GM18526 (cell line): ENCODE measurements around the gene MYO18A.

Experiments
- POLR2A ChIP-seq: IDR thresholded peaks from 3 replicates; pipeline ENCODE4 v1.6.1; 2011; ENCODE audit not compliant: insufficient read length; ENCODE audit errors: extremely low read depth

Gene MYO18A

DNA sequence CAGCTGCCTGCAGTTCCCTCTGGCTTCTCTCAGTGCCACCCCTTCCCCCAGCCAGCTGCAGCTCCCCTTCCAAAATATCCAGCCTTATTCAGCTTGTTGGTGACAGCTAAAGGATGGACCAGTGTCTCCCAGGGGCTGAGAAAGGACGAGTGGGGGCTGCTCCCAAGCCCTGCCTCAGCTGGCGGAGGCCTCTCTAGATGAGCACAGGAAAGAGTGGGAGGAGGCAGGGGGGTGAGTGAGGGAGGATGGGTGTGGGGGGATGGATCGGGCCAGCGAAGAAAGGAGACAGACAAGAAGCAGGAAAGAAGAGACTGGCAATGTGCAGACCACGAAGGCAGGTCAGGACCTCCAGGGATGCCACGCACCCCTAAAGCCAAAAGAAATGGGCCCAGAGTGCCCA lies 119.7 kb downstream of the MYO18A start:
- no peak for TF ChIP-seq POLR2A

DNA sequence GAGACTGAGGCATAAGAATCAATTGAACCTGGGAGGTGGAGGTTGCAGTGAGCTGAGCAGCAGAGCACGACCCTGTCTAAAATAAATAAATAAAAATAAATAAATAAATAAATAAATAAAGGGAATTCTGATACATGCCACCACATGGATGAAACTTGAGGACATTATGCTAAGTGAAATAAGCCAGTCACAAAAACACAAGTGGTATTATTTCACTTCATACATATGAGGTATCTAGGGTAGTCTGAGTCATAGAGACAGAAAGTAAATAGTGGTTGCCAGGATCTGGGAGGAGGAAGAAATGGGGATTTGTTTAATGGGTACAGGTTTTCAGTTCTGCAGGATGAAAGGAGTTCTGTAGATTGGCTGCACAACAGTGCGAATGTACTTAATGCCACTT lies 120.9 kb downstream of the MYO18A start:
- no peak for TF ChIP-seq POLR2A

DNA sequence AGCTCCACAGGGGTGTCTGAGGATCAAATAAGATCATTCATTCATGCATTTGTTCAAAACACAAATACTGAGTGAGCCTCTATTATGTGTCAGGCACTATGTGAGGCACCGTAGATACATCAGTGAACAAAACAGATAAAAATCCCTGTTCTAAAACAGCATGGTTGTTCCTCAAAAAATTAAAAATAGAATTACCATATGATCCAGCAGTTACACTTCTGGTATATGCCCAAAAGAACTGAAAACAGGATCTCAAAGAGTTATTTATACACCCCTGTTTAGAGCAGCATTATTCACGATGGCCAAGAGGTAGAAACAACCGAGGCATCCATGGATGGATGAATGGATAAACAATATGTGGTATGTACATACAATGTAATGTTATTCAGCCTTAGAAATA lies 121.8 kb downstream of the MYO18A start:
- no peak for TF ChIP-seq POLR2A

DNA sequence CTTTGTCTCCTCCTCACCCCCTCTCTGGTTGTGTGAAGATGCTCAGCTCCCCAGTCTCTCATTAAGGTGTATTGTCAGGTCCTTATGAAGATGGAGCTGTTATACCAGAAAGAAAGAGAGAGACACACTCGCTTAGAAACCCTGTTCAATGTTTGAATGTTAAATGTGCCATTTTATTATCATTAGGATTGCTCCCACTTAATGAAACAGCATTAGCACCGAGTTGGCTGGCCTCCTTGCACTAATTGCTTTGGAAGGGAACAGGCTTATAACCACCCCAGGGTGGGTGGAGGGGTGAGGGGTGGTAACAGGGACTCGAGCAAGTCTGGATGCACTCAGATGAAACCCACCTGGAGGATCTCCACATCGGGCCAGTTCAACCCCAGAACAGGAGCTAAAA lies 122.8 kb downstream of the MYO18A start:
- no peak for TF ChIP-seq POLR2A

DNA sequence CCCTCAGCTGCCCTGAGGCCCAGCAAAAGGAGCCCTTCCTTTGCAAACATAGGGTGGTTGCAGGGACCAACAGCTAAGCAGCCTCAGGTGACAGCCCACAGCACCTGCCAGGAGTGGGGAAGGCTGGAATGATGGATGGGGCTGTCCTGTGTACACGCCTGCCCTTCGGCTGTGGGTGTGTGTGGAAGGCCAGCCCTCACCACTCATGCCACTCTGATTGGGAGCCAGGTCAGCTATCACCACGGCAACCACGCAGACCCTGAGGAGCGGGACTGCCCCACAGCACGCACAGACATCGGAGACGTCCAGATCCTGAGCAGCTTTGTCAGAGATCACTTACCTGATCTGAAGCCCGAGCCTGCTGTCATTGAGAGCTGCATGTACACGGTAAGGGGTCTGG lies 125.4 kb downstream of the MYO18A start:
- no peak for TF ChIP-seq POLR2A

DNA sequence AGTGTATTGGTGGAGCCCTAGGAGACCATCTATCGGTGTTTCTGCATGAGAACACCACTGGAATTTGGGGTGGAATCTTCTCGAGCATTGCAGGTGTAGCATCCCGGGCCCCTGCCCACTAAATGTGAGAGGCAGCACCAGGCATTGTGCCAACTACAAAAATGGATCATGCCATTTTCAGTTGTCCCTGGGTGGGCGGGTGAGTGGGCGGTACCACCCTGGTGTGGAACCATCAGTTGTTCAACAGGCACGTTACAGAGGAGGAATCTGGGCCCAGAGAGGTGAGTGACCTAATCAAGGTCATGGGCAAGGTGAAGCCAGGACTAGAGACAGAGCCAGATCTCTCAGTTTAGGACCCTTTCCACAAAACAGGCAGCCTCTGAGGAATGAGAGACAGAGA lies 128.5 kb downstream of the MYO18A start:
- TF ChIP-seq POLR2A: no peak

DNA sequence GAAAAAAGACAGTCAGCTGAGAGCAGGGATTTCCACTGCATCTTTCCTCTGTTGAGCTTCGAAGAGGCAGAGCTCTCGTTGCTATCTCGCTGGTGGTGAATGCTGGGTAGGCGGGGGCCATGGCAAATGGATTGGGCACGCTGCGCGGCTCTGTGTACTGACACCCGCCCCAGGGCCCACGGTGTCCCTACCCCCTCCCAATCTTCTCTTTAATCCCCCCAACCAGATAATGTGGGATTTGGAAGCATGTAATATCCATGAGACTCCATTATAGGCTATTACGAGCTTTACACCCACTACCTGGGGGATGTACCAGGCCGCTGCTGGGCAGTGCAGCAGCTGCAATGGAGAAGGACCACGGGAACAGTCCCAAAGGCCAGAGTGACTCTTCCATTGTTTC lies 129.0 kb downstream of the MYO18A start:
- TF ChIP-seq POLR2A: no peak

DNA sequence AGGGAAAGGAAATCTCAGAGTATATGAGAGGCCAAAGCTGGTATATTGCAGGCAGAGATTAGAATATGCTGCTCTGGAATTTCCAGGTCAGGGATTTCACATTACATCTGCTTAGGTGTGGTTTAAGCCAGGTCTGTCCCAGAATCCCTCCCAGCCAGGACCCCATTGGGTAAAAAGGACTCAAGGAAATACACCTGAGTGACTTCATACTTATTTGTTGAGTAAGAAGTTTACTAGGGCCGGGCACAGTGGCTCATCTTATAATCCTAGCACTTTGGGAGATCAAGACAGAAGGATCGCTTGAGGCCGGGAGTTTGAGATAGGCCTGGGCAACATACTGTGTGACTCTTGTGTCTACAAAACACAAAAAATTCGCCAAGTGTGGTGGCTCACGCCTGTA lies 130.0 kb downstream of the MYO18A start:
- TF ChIP-seq POLR2A: no peak

DNA sequence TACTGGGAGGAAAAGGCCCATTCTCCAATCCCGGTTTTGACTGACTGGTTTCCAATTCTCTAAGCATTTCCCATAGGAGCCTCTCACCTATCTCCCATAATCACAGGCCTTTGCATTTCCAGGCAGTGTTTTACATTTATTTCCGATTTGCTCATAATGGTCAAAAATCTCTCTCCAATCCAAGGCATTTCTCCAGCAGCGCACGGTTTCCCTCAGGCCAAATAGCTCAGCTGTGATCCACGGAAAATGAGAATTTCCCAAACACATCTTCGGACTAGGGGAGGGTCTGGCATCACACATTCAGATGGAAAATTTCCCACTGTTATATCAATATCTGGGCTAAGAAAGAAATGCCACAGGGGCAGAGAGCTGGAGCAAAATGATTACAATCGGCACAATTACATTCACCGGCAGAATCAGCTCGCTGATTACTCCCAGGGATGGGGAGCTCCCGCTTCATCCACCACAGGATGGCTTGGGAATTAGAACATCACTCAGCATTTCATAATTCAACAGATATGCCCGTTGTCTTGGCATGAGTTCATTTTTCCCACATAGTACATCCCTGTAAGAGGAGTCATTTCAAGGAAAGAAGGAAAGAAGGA lies 130.6 kb downstream of the MYO18A start:
- no peak for TF ChIP-seq POLR2A

DNA sequence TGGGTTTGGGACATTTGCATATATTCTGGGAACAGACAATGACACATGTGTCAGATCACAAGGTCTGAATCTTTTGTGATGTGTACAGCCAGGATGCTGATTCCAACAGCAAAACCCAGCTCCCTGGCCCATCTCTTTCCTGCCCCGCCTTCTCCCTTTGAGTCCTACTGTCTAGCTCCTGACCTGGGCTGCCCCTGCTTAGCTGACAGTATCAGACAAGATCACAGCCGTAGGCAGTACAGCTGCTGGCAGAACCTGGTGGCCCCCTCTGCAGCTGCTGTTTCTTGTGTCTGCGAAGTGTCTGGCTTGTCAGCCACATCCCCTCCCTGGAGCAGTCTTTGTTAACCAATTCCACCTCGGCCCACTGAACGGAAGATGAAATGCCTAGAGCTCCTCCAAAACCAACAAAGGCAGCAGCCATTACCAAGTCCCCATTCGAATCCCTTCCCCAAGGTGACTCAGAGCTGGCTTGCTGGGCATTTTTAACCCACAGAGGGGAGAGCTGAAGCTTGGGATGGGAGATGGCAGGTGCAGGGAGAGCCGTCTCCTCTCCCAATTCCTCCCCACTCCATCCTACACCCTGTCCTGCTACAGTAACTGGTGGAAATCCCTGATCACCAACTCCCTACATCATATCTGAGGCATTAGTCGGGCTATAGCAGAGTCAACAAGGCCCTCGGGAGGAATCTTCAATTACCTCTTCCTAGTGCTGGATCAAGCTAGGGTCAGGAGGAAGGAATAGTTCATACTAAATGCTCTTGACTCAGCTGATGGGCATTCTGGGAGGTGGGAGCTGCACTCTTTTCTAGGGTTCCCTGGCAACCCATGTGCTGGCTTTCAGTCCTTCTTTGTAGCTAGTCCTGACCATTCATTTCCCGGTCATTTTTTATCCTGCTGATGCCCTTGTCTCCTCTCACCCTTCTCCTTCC lies 131.5 kb downstream of the MYO18A start:
- TF ChIP-seq POLR2A: no peak

DNA sequence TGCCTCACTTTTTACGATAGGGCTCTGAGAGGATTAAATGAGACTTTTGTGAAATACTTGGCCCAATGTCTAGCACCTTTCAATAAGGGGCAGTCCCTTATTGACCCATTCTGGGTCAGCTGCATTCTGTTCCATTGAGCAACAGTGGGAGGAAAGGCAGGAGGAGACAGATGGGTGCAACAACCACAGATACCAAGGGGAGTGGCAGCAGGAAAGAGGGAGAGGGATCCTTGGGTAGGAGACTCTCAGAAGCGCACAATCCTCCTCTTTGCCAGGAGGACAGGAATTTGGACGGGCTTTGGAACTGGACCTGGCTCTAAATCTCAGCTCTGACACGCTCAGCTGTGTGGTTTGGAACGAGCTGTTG lies 133.7 kb downstream of the MYO18A start:
- TF ChIP-seq POLR2A: no peak

DNA sequence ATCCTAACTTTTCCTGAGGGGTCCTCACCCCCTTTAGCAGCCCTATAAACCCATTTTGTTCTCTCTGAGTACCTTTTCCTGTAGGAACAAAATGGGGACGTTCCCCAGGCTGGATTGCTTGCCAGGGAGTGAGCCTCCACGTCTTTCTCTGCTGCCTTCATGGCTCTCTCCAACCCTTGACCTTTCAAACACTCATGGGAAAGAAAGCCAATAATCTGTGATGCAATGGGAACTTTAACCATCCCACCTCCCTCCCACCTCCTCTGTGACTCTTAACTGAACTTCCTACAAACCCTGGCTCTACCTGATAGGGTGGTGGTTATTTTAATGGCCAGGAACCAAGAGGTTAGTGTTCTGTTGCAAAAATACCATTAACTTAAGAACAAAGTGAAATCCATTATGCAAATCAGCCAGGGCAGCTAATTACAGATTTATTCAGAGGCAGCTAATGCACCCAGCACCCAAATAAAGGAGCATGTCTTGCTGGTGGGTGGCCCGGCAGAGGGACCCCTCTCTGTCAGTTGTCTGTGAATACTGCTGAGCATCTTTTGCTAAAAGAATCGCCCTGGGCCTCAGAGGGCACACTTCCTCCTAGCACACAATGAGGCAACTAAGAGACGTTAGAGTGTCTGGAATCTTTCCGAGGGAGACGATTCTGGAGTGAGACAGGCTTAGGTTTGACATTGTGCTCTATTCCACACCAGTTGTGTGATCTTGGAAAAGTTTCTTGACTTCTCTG lies 134.3 kb downstream of the MYO18A start:
- no peak for TF ChIP-seq POLR2A

DNA sequence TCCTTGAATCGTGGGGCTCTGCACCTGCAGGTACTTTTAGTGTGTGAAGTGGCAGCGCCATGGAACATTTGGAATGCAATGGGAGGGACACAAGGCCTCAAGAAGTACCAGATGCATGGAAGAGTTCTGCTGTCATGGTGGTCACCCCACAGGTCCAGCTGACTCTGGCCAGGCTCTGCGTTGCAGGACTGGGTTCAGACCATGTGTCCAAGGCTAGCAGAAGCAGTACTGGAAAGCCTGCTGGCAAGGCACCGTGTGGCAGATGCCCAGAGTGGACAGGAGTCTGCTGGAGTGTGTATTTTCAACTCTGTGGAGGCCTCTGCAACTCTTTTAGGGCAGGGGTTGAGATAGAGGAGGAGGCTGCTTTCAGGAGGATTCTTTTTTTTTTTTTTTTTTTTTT lies 135.2 kb downstream of the MYO18A start:
- no peak for TF ChIP-seq POLR2A

DNA sequence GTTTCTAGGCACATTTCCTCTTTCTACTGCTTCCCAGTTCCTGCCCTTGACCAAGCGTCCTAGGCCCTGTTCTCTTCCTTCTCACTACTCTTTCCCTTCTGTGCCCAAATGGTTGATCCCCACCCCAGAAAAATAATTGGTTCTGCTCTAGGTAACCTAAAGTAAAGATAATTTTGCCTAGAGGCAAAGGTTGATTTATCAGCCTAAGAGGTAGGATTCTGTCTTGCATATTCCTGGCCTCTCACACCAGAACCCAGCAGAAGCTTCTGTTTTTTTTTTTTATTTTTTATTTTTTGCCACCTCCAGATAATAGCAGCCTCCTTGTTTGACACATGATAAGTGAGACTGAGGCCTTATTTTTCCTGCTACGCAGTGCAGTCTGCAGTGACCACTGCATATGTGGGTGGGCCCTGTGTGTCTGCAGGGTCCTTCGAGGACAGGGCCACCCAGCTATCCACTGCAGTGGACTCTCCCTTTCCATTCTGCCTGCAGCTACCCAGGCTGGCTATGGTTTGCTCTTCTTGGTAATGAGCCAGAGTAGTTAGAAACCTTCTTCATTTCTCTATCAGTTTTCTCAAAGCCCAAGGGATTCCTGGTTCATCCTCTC lies 136.6 kb downstream of the MYO18A start:
- no peak for TF ChIP-seq POLR2A

DNA sequence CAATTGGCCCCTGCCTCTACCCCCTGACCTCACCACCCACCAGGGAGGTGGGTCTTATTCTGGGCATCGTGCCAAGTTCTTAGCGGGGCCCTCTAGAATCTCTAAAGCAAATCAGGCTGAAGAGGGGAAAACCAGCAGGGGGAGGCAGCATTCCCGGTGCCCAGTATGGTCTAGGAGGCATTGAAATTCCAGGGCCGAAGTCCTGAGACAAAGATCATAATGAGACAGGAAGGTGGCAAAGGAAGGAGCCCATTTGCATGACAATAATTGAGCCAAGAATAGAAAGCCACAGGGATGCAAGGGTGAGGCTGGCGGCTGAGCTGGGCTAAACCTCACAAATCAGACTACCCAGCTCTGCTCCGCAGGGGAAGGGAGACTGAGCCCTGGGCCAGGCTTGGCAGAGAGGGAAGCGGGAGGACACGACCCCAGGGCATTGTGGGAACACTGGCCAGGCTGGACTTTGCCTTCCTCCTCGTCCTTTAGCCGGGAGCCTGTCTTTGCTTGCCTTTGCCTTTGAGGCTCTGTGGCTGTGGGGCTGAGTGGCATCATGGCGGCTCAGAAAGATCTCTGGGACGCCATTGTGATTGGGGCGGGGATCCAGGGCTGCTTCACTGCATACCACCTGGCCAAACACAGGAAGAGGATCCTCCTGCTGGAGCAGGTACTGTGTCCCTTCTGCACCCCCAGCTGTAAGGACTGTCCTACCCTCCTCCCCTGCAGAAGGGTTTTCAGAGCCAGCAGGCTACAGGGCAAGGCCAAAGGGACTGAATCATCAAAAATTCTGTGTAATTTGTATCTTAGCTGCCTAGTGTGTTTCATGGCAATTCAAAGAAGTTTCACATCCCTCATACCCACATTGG lies 137.3 kb downstream of the MYO18A start, which contains the start of gene PIPOX:
PIPOX (plus strand) TSS at position 463 of the 860 bp plus-strand sequence; CDS start at position 548, 85 bp downstream.
- TF ChIP-seq POLR2A: no peak
